HepG2 (cell line): ENCODE data around the gene LYPD6B. TPM values are rescaled to one million over a fixed set of nuclear protein-coding genes. Genes with fewer than 3 reads are reported as not detected.
A peak's percentile ranks its signal among the peaks of the same experiment; 100 is the strongest.

Source experiments
- ATAC-seq: fragments of 200-7000 bp; cut with Tn5 transposase; 3 replicates; pipeline ENCODE4 v1.9.1; 2020; ENCODE audit warnings: mild to moderate bottlenecking, moderate library complexity
- BruUV-seq: library from RNA; stranded (reverse); fragments of 400-500 nt; replicated peaks from 2 replicates; lab custom pipeline; 2021; lab: Mats Ljungman, UMichigan
- CTCF ChIA-PET: fragments of 300-600 bp; formaldehyde crosslinking; extraction: SDS; loops from one replicate; lab custom pipeline; 2021; ENCODE audit warnings: low total read pairs, inconsistent platforms, low intra/inter-chr PET ratio; lab: Yijun Ruan, JAX
- POLR2A ChIA-PET: fragments of 350-600 bp; sonication (Branson Sonifier 250); formaldehyde crosslinking; loops from one replicate; lab custom pipeline; 2020; ENCODE audit warnings: antibody characterized with exemption, inconsistent platforms; lab: Yijun Ruan, JAX
- DNase-seq: peaks from one replicate; pipeline ENCODE4 v3.0.0-alpha.2; 2015; ENCODE audit warnings: low spot score
- FAIRE-seq: peaks from 3 replicates; lab custom pipeline; 2011; peaks lifted over from hg19 to GRCh38; lab: Jason Lieb, UNC
- H2AFZ ChIP-seq: one replicate; pipeline ENCODE4 v1.6.1; 2011; ENCODE audit warnings: low read length, inconsistent platforms
- H3K27ac ChIP-seq: fragments of 300-600 bp; 3 replicates; pipeline ENCODE4 v1.8.0; 2011; ENCODE audit warnings: mixed run types, mild to moderate bottlenecking, mixed read lengths, low read length, inconsistent platforms; ENCODE audit not compliant: insufficient read depth; ENCODE audit errors: extremely low read length
- H3K27me3 ChIP-seq, 2 experiments: fragments of 200-600 bp in 1 of 2; 2 replicates in 1 of 2; 3 replicates in 1 of 2; pipeline versions ENCODE4 v1.6.0 to v1.8.0; 2011; ENCODE audit warnings: low read length in 2 of 2, mild to moderate bottlenecking in 2 of 2, moderate library complexity in 2 of 2, inconsistent platforms in 1 of 2; ENCODE audit not compliant: insufficient read depth in 2 of 2, control insufficient read depth in 1 of 2
- H3K36me3 ChIP-seq, 2 experiments: fragments of 200-600 bp in 1 of 2; replicated peaks in 1 of 2; 2 replicates in 1 of 2; 3 replicates in 1 of 2; pipeline versions ENCODE4 v1.5.1 to v1.8.0; 2011; ENCODE audit warnings: low read length in 2 of 2, inconsistent platforms in 1 of 2; ENCODE audit not compliant: insufficient read depth in 2 of 2, control insufficient read depth in 1 of 2
- H3K4me1 ChIP-seq: 2 replicates; pipeline ENCODE4 v1.5.1; 2012; ENCODE audit warnings: low read length, inconsistent platforms; ENCODE audit not compliant: insufficient read depth
- H3K4me2 ChIP-seq: 2 replicates; pipeline ENCODE4 v1.6.0; 2011; ENCODE audit warnings: low read depth, low read length, inconsistent platforms
- H3K4me3 ChIP-seq, 3 experiments: fragments of 200-600 bp in 1 of 3; sonication (generic), shearing (Covaris generic) in 1 of 3; replicated peaks in 1 of 3; 2 replicates each; pipeline ENCODE4 v1.5.1; 2011 to 2016; ENCODE audit warnings: low read length in 3 of 3, inconsistent platforms in 2 of 3, low read depth in 2 of 3, mild to moderate bottlenecking in 2 of 3, control low read depth in 1 of 3, mixed read lengths in 1 of 3; ENCODE audit not compliant: insufficient read depth in 1 of 3
- H3K79me2 ChIP-seq: one replicate; pipeline ENCODE4 v1.6.1; 2011; ENCODE audit warnings: low read length, inconsistent platforms; ENCODE audit not compliant: insufficient read depth
- H3K9ac ChIP-seq: 2 replicates; pipeline ENCODE4 v1.6.0; 2011; ENCODE audit warnings: mild to moderate bottlenecking, low read depth, low read length, inconsistent platforms; ENCODE audit not compliant: insufficient read depth
- H3K9me3 ChIP-seq: 2 replicates; pipeline ENCODE4 v1.5.1; 2012; ENCODE audit warnings: mild to moderate bottlenecking, low read length
- H4K20me1 ChIP-seq: 2 replicates; pipeline ENCODE4 v1.6.0; 2011; ENCODE audit warnings: inconsistent platforms, mild to moderate bottlenecking, low read length, moderate library complexity; ENCODE audit not compliant: insufficient read depth
- ESRRA ChIP-seq: sonication (generic); formaldehyde crosslinking; IDR thresholded peaks from 2 replicates; pipeline ENCODE4 v1.5.1; 2020; ENCODE audit warnings: mild to moderate bottlenecking, low read depth, missing genetic modification reagents
- HCFC1 ChIP-seq: fragments of 150-350 bp; IDR thresholded peaks from 2 replicates; pipeline ENCODE4 v1.6.1; 2014; ENCODE audit warnings: low read depth, low read length
- HDAC6 ChIP-seq: fragments of 200-600 bp; sonication (generic); IDR thresholded peaks from 2 replicates; pipeline ENCODE4 v1.7.0; 2017; ENCODE audit warnings: mild to moderate bottlenecking, antibody characterized with exemption, low read length, low read depth
- HMGXB4 ChIP-seq, 2 experiments: sonication (generic) in 1 of 2; formaldehyde crosslinking in 1 of 2; IDR thresholded peaks; 2 replicates each; pipeline versions ENCODE4 v1.4.0 to v1.6.1; 2018 to 2020; ENCODE audit warnings: missing genetic modification reagents in 2 of 2, borderline replicate concordance in 1 of 2, low read depth in 1 of 2, mild to moderate bottlenecking in 1 of 2, missing biosample characterization in 1 of 2
- MAFF ChIP-seq: IDR thresholded peaks from 2 replicates; pipeline ENCODE4 v1.6.1; 2011; ENCODE audit warnings: low read depth, low read length, improper control_type of control experiment
- MAFK ChIP-seq, 2 experiments: IDR thresholded peaks in 1 of 2; conservative IDR thresholded peaks in 1 of 2; 2 replicates each; pipeline ENCODE4 v1.6.1; 2011; ENCODE audit warnings: improper control_type of control experiment in 2 of 2, low read length in 2 of 2
- POLR2AphosphoS2 ChIP-seq: IDR thresholded peaks from 2 replicates; pipeline ENCODE4 v1.6.1; 2011; ENCODE audit warnings: low read depth, low read length, improper control_type of control experiment
- SMAD9 ChIP-seq: sonication (generic); formaldehyde crosslinking; IDR thresholded peaks from 2 replicates; pipeline ENCODE4 v1.5.1; 2020; ENCODE audit warnings: mild to moderate bottlenecking, missing genetic modification reagents
- THAP8 ChIP-seq: sonication (generic); formaldehyde crosslinking; IDR thresholded peaks from 2 replicates; pipeline ENCODE4 v1.5.1; 2020; ENCODE audit warnings: missing genetic modification reagents, mild to moderate bottlenecking, borderline replicate concordance
- ZNF616 ChIP-seq: sonication (generic); formaldehyde crosslinking; IDR thresholded peaks from 2 replicates; pipeline ENCODE4 v1.5.0; 2020; ENCODE audit warnings: low read depth, mild to moderate bottlenecking, missing genetic modification reagents
- ZNF709 ChIP-seq: sonication (generic); formaldehyde crosslinking; IDR thresholded peaks from 2 replicates; pipeline ENCODE4 v1.5.0; 2020; ENCODE audit warnings: mild to moderate bottlenecking, missing genetic modification reagents
- ZNF747 ChIP-seq: sonication (generic); formaldehyde crosslinking; IDR thresholded peaks from 2 replicates; pipeline ENCODE4 v1.8.1; 2023; ENCODE audit warnings: missing genetic modification reagents, mild to moderate bottlenecking, borderline replicate concordance
- WGBS: methylation state at CpG from one replicate; pipeline ENCODE4 v1.1.6; 2017; ENCODE audit warnings: low lambda C conversion rate; 5-methylcytosine and 5-hydroxymethylcytosine counted together
- in situ Hi-C: cut with HindIII; loops from 2 replicates; pipeline ENCODE4 v1.10.0; 2017; ENCODE audit warnings: low pct_unique_long_range_greater_than_20kb; ENCODE audit not compliant: extremely low pct_ligation_motif_present
- intact Hi-C: fragments of 100-400 bp; cut with micrococcal nuclease; formaldehyde crosslinking; loops from one replicate; pipeline ENCODE4 v1.10.0; 2022; ENCODE audit not compliant: unreplicated experiment
- polyA plus RNA-seq, 8 experiments: library from polyadenylated mRNA; depleted of rRNA in 3 of 8; stranded (reverse) in 7 of 8; unstranded in 1 of 8; fragments of >200 nt; fragmentation: Illumina TruSeq in 4 of 8; extraction: Trizol in 4 of 8; gene quantifications; 2 replicates each; pipeline versions ENCODE4 v1.2.1 to v1.2.3, GENCODE V29; 2011 to 2016; ENCODE audit warnings: low read depth in 4 of 8, missing spikeins in 1 of 8, mixed read lengths in 1 of 8; ENCODE audit not compliant: insufficient read depth in 1 of 8
- total RNA-seq, 5 experiments: library from RNA; depleted of rRNA; stranded (reverse); fragments of >200 nt; fragmentation: Illumina TruSeq; extraction: Trizol; gene quantifications; 2 replicates each; pipeline ENCODE4 v1.2.3, GENCODE V29; 2016; ENCODE audit warnings: low read depth in 1 of 5
- TF ChIP-seq, protein P1 (sequence below): IDR thresholded peaks from 2 replicates; pipeline ENCODE4 v1.6.1; 2016; ENCODE audit warnings: missing compliant biosample characterization, missing genetic modification reagents, borderline replicate concordance
- TF ChIP-seq, protein P2 (sequence below): sonication (generic); formaldehyde crosslinking; IDR thresholded peaks from 2 replicates; pipeline ENCODE4 v1.5.1; 2020; ENCODE audit warnings: mild to moderate bottlenecking, missing genetic modification reagents, moderate library complexity

Gene LYPD6B
- total and polyA plus RNA-seq, 2 of the 13 experiments (the other 11 are each of a cell fraction or from before 2014, with no cell fraction given), result not detected

GRCh38 chr2:149259136-149259535 is 220.6 kb downstream of the LYPD6B start:
- no peak for FAIRE-seq
- no peaks in the 10 kb centered on the region for H3K36me3 ChIP-seq
- no peak overlapping the region for H3K4me2 ChIP-seq
- H3K79me2 ChIP-seq, result no peaks in the 10 kb centered on the region
- H3K27ac ChIP-seq, result no peak overlapping the region
- ATAC-seq, result no peak
- TF ChIP-seq MAFF, result peak; percentile 99
- peak; percentile 99 for TF ChIP-seq MAFK (conservative IDR thresholded peaks at IDR 0.05 in 1 of 2, IDR thresholded peaks at IDR 0.05 in 1 of 2; ENCODE audit: low read length in 2 of 2)
- TF ChIP-seq ZNF709 (CRISPR knock-in tag), result no peak
- intact Hi-C loops, result no loop called here
- no peaks in the 10 kb centered on the region for H3K4me1 ChIP-seq
- ChIA-PET CTCF (no interaction called here), POLR2A (no interaction called here)
- H2AFZ ChIP-seq, result no peak overlapping the region
- BruUV-seq, result no TSS peak
- no peaks in the 10 kb centered on the region for H3K9me3 ChIP-seq
- H3K27me3 ChIP-seq, result no peaks in the 10 kb centered on the region
- no peak overlapping the region for H3K9ac ChIP-seq
- 33% methylated on average over 4 of the region's 4 CpGs for WGBS
- no peaks in the 10 kb centered on the region for H4K20me1 ChIP-seq
- H3K4me3 ChIP-seq, result no peak overlapping the region
- DNase-seq, result no peak
- in situ Hi-C loops, result no loop called here

DNA sequence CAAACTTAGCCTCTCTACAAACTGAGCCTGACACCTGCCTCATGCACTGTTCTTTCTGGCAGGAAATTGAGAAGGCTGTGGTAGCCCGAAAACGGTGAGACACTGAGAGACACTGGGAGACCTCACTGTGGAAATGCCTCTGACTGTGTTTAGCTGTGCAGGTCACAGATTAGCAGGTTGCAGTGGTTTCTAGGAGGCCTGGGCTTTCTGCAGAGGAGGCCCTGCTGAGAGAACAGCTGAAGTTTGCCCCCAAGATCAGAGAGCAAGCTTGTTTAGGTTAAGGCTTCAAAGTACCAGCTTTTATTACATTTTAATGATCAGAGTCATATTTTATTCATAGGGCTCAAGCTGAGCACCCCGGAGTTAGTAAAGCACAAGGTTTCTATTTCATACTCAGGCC is 223.2 kb downstream of the LYPD6B start:
- ChIA-PET CTCF (no interaction called here), POLR2A (no interaction called here)
- Histone ChIP-seq H3K36me3 (no peaks in the 10 kb centered on the region), H4K20me1 (no peaks in the 10 kb centered on the region), H3K79me2 (no peaks in the 10 kb centered on the region), H3K4me2 (no peak overlapping the region), H2AFZ (no peak overlapping the region), H3K4me1 (no peaks in the 10 kb centered on the region), H3K9ac (no peak overlapping the region), H3K4me3 (no peak overlapping the region), H3K27ac (no peak overlapping the region), H3K27me3 (no peaks in the 10 kb centered on the region), H3K9me3 (no peaks in the 10 kb centered on the region)
- no peak for ATAC-seq
- no peak for FAIRE-seq
- no peak for DNase-seq
- in situ Hi-C loops, result no loop called here
- no TSS peak for BruUV-seq
- 10% methylated on average over 3 of the region's 3 CpGs for whole genome bisulfite sequencing
- intact Hi-C loops, result no loop called here
- no peak for TF ChIP-seq HDAC6
- TF ChIP-seq HMGXB4 (CRISPR knock-in tag; IDR thresholded peaks at IDR 0.05; ENCODE audit: borderline replicate concordance in 1 of 2, low read depth in 1 of 2), result no peak
- TF ChIP-seq, protein P1, sequence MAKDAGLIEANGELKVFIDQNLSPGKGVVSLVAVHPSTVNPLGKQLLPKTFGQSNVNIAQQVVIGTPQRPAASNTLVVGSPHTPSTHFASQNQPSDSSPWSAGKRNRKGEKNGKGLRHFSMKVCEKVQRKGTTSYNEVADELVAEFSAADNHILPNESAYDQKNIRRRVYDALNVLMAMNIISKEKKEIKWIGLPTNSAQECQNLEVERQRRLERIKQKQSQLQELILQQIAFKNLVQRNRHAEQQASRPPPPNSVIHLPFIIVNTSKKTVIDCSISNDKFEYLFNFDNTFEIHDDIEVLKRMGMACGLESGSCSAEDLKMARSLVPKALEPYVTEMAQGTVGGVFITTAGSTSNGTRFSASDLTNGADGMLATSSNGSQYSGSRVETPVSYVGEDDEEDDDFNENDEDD (CRISPR knock-in tag), result no peak
- no peak for TF ChIP-seq HCFC1
- TF ChIP-seq SMAD9 (CRISPR knock-in tag), result no peak
- TF ChIP-seq, protein P2, sequence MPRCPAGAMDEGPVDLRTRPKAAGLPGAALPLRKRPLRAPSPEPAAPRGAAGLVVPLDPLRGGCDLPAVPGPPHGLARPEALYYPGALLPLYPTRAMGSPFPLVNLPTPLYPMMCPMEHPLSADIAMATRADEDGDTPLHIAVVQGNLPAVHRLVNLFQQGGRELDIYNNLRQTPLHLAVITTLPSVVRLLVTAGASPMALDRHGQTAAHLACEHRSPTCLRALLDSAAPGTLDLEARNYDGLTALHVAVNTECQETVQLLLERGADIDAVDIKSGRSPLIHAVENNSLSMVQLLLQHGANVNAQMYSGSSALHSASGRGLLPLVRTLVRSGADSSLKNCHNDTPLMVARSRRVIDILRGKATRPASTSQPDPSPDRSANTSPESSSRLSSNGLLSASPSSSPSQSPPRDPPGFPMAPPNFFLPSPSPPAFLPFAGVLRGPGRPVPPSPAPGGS (CRISPR knock-in tag), result no peak
- no peak for TF ChIP-seq POLR2AphosphoS2
- no peak for TF ChIP-seq ESRRA (CRISPR knock-in tag)
- no peak for TF ChIP-seq ZNF747 (CRISPR knock-in tag)
- TF ChIP-seq ZNF616 (CRISPR knock-in tag), result no peak
- TF ChIP-seq THAP8 (CRISPR knock-in tag), result no peak
